BLaER1 (cell line): ENCODE results near the gene CYP3A7.
A peak's percentile ranks its signal among the peaks of the same experiment; 100 is the strongest.
"Not testable (repeated sequence)": the region's sequence is repeated elsewhere in the genome, so short reads cannot be mapped to it uniquely, and the experiment has no call there.

ENCODE experiments used
- H3K27ac ChIP-seq: shearing (Covaris generic); formaldehyde crosslinking; 2 replicates; pipeline ENCODE4 v1.8.1; 2022
- H3K27me3 ChIP-seq: shearing (Covaris generic); formaldehyde crosslinking; 2 replicates; pipeline ENCODE4 v1.8.1; 2022
- H3K36me3 ChIP-seq: shearing (Covaris generic); formaldehyde crosslinking; 2 replicates; pipeline ENCODE4 v1.8.1; 2022
- H3K4me1 ChIP-seq: shearing (Covaris generic); formaldehyde crosslinking; 2 replicates; pipeline ENCODE4 v1.8.1; 2022
- H3K4me2 ChIP-seq: shearing (Covaris generic); formaldehyde crosslinking; 2 replicates; pipeline ENCODE4 v1.8.1; 2022
- H3K4me3 ChIP-seq: shearing (Covaris generic); formaldehyde crosslinking; 2 replicates; pipeline ENCODE4 v1.8.1; 2022
- H3K9ac ChIP-seq: shearing (Covaris generic); formaldehyde crosslinking; 2 replicates; pipeline ENCODE4 v1.8.1; 2022
- H3K9me3 ChIP-seq: shearing (Covaris generic); formaldehyde crosslinking; 2 replicates; pipeline ENCODE4 v1.8.1; 2022
- H4K20me1 ChIP-seq: shearing (Covaris generic); formaldehyde crosslinking; 2 replicates; pipeline ENCODE4 v1.8.1; 2022
- Cebpa-rat ChIP-seq: shearing (Covaris generic); IDR thresholded peaks from 2 replicates; pipeline ENCODE4 v1.8.1; 2022

The CYP3A7 gene

DNA sequence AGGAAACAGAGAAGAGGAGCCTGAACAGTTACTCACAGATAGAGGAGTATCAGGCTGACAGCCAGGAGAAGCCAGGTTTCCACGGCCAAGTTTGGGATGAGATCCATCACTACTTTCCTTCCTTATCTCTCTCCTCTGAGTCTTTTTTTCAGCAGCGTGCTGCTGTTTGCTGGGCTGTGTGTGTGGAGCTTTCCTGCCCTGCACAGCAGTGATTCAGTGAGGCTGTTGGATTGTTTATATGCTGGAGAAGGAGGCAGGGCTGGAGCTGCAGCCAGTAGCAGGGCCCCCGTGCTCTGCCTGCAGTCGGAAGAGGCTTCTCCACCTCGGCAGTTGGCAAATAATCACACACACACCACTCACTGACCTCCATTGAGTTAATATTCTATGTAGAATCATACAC, at the start of gene CYP3A7:
Gene CYP3A7 (minus strand): TSS at position 210 of the 400 bp plus-strand sequence. CDS start 103 bp downstream, at position 107.
- no peak within 1 kb of the TSS for H3K4me3 ChIP-seq
- no peaks in the 10 kb centered on the region for H3K27me3 ChIP-seq
- no peak for TF ChIP-seq Cebpa-rat
- no peak within 1 kb of the TSS for H3K4me2 ChIP-seq
- H3K36me3 ChIP-seq = no peaks in the 10 kb centered on the region
- H3K9me3 ChIP-seq = no peaks in the 10 kb centered on the region
- H3K9ac ChIP-seq = no peak within 1 kb of the TSS
- H3K4me1 ChIP-seq = no peaks in the 10 kb centered on the region
- H4K20me1 ChIP-seq = no peaks in the 10 kb centered on the region
- no peak within 1 kb of the TSS for H3K27ac ChIP-seq

DNA sequence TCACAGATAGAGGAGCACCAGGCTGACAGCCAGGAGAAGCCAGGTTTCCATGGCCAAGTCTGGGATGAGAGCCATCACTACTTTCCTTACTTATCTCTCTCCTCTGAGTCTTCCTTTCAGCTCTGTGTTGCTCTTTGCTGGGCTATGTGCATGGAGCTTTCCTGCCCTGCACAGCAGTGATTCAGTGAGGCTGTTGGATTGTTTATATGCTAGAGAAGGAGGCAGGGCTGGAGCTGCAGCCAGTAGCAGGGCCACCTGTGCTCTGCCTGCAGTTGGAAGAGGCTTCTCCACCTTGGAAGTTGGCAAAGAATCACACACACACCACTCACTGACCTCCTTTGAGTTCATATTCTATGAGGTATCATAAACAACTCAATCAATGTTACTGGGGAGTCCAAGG, 49.0 kb upstream of the CYP3A7 start, which contains the start of gene CYP3A4:
Gene CYP3A4 (minus strand): TSS at position 178 of the 400 bp plus-strand sequence. CDS start 103 bp downstream, at position 75.
- Histone ChIP-seq H3K4me1 (no peaks in the 10 kb centered on the region), H3K4me3 (no peak within 1 kb of the TSS), H3K9ac (no peak within 1 kb of the TSS), H3K27ac (no peak within 1 kb of the TSS), H3K36me3 (no peaks in the 10 kb centered on the region), H4K20me1 (no peaks in the 10 kb centered on the region), H3K9me3 (no peaks in the 10 kb centered on the region), H3K4me2 (no peak within 1 kb of the TSS), H3K27me3 (no peaks in the 10 kb centered on the region)
- no peak for TF ChIP-seq Cebpa-rat

- TF ChIP-seq Cebpa-rat = no peak
- H3K9me3 ChIP-seq = no peaks in the 10 kb centered on the region
- H3K4me1 ChIP-seq = no peaks in the 10 kb centered on the region
- no peaks in the 10 kb centered on the region for H3K27me3 ChIP-seq
- no peak overlapping the region for H3K4me3 ChIP-seq
- no peak overlapping the region for H3K4me2 ChIP-seq
- no peaks in the 10 kb centered on the region for H4K20me1 ChIP-seq
- H3K9ac ChIP-seq = no peak overlapping the region
- no peaks in the 10 kb centered on the region for H3K36me3 ChIP-seq
- H3K27ac ChIP-seq = no peak overlapping the region
Observed at GRCh38 chr7:99782012-99782953, 47.3 kb upstream of the CYP3A7 start.

- Histone ChIP-seq H4K20me1 (no peaks in the 10 kb centered on the region), H3K4me2 (no peak overlapping the region), H3K9me3 (no peaks in the 10 kb centered on the region), H3K9ac (no peak overlapping the region), H3K27me3 (no peaks in the 10 kb centered on the region), H3K4me1 (no peaks in the 10 kb centered on the region), H3K4me3 (no peak overlapping the region), H3K27ac (no peak overlapping the region), H3K36me3 (no peaks in the 10 kb centered on the region)
- no peak for TF ChIP-seq Cebpa-rat
Observed at GRCh38 chr7:99780588-99780987, 45.6 kb upstream of the CYP3A7 start.

DNA sequence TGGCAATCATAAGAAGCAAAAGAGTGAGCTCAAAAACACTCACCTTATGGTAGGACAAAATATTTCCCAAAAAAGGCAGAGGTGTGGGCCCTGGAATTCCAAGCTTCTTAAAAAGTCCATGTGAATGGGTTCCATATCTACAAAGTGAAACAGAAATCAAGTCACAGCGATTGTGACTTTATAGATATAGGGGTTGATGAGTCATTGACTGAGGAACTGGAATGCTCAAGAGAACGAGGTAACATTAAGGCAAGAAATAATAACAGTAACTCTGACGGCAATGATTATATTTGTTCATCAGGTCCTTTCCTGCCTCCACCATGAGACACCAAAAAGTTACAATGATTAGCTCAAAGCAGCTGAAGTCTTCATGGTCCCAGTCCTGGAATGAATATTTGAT, 45.0 kb upstream of the CYP3A7 start:
- no peaks in the 10 kb centered on the region for H3K9me3 ChIP-seq
- H3K27me3 ChIP-seq = no peaks in the 10 kb centered on the region
- no peak overlapping the region for H3K4me3 ChIP-seq
- no peaks in the 10 kb centered on the region for H3K4me1 ChIP-seq
- no peak for TF ChIP-seq Cebpa-rat
- no peaks in the 10 kb centered on the region for H4K20me1 ChIP-seq
- no peak overlapping the region for H3K9ac ChIP-seq
- H3K27ac ChIP-seq = no peak overlapping the region
- H3K4me2 ChIP-seq = no peak overlapping the region
- H3K36me3 ChIP-seq = no peaks in the 10 kb centered on the region

DNA sequence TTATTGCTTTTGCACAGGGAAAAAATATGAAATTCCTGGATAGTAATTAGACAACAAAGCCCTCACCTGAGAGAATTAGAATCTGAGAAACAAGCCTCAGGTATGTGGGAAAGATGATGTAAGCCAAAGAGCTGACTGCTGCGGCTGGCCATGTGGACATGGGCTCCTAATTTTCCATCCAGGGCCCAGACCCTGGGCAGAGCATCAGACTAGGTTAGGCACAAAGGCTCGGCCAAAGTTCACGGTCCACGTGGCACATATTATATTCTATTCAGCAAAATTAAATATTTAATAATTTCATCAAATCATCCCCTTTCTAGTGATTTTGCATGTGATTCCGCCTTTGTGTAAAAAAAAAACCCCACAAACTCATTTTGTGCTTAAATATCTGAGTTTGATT, 43.9 kb upstream of the CYP3A7 start:
- H3K9ac ChIP-seq = no peak overlapping the region
- no peak overlapping the region for H3K4me3 ChIP-seq
- no peak for TF ChIP-seq Cebpa-rat
- no peak overlapping the region for H3K27ac ChIP-seq
- no peaks in the 10 kb centered on the region for H4K20me1 ChIP-seq
- H3K4me1 ChIP-seq = no peaks in the 10 kb centered on the region
- H3K36me3 ChIP-seq = no peaks in the 10 kb centered on the region
- H3K4me2 ChIP-seq = no peak overlapping the region
- H3K27me3 ChIP-seq = no peaks in the 10 kb centered on the region
- H3K9me3 ChIP-seq = no peaks in the 10 kb centered on the region

GRCh38 chr7:99773395-99773794, 38.4 kb upstream of the CYP3A7 start:
- not testable (repeated sequence) for H3K4me3 ChIP-seq, H3K9ac ChIP-seq

DNA sequence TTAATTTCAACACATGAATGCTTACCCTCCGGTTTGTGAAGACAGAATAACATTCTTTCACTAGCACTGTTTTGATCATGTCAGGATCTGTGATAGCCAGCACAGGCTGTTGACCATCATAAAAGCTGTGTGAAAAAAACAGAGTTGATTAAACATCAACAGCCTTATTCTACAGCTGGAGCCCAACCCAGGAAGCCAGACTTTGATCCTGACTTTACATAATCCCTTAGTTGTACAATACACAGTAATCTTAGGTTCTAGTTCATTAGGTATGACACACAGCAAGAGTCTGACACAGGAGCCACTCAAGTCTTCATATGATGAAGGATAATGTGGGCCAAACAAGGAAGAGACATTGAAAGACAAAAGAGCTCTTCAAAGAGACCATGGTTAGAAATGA, 37.6 kb upstream of the CYP3A7 start:
- Histone ChIP-seq H3K4me2 (no peak overlapping the region), H4K20me1 (no peaks in the 10 kb centered on the region), H3K36me3 (no peaks in the 10 kb centered on the region), H3K9ac (no peak overlapping the region), H3K4me3 (no peak overlapping the region), H3K4me1 (peaks cover 14% of the 10 kb centered on the region), H3K9me3 (no peaks in the 10 kb centered on the region; the same call in 1 of the 2 replicates), H3K27me3 (peaks cover 22% of the 10 kb centered on the region), H3K27ac (no peak overlapping the region)
- no peak for TF ChIP-seq Cebpa-rat

More at GRCh38 chr7:99773395-99773794, 38.4 kb upstream of the CYP3A7 start:
- not testable (repeated sequence) for H3K36me3 ChIP-seq, H3K9me3 ChIP-seq, H4K20me1 ChIP-seq, H3K27ac ChIP-seq, H3K4me2 ChIP-seq, H3K4me1 ChIP-seq
- H3K27me3 ChIP-seq = peaks cover 22% of the 10 kb centered on the region

- H3K9ac ChIP-seq, H3K4me2 ChIP-seq, H3K36me3 ChIP-seq, H3K4me3 ChIP-seq, H3K27ac ChIP-seq, H3K9me3 ChIP-seq: not testable (repeated sequence)
- Histone ChIP-seq H4K20me1 (peaks cover 17% of the 10 kb centered on the region; the same call in 1 of the 2 replicates), H3K4me1 (peaks cover 23% of the 10 kb centered on the region), H3K27me3 (peaks cover 51% of the 10 kb centered on the region)
Observed at GRCh38 chr7:99769494-99769893, 34.5 kb upstream of the CYP3A7 start.

GRCh38 chr7:99768471-99768870, 33.5 kb upstream of the CYP3A7 start:
- no peaks in the 10 kb centered on the region; the same call in 1 of the 2 replicates for H3K9me3 ChIP-seq
- H3K27ac ChIP-seq = no peak overlapping the region
- peaks cover 61% of the 10 kb centered on the region for H3K27me3 ChIP-seq
- peaks cover 23% of the 10 kb centered on the region for H3K4me1 ChIP-seq
- no peak overlapping the region for H3K4me3 ChIP-seq
- H3K9ac ChIP-seq = no peak overlapping the region
- no peaks in the 10 kb centered on the region for H3K36me3 ChIP-seq
- H3K4me2 ChIP-seq = peak overlapping the region; percentile 66
- TF ChIP-seq Cebpa-rat = no peak
- peaks cover 17% of the 10 kb centered on the region; the same call in 1 of the 2 replicates for H4K20me1 ChIP-seq
